Omental fat pad (tissue), 4 donors: Measurements from ENCODE around the gene ASIC1. TPM values are rescaled to one million over a fixed set of nuclear protein-coding genes. Genes with fewer than 3 reads are reported as not detected.

ENCODE experiments used
- ATAC-seq: fragments of 150-250 bp; one replicate; pipeline ENCODE4 v1.9.1; 2016; ENCODE audit warnings: mild to moderate bottlenecking, moderate library complexity; ENCODE audit not compliant: low FRiP score
- DNase-seq: peaks from one replicate; pipeline ENCODE4 v3.0.0-alpha.2; 2019; ENCODE audit warnings: low spot score
- CTCF ChIP-seq, 3 donors: fragments of 450-650 bp; IDR thresholded peaks; one replicate each; pipeline ENCODE4 v1.5.1; 2016 to 2017; ENCODE audit warnings: antibody characterized with exemption in 3 of 3, mild to moderate bottlenecking in 3 of 3, moderate library complexity in 2 of 3
- total RNA-seq, 4 donors: library from RNA; depleted of rRNA; stranded (reverse); fragments of >200 nt; gene quantifications; one replicate each; pipeline ENCODE4 v1.1.0, GENCODE V29; 2016

Gene ASIC1
- total RNA-seq, 4 donors from 2014 or later = 0.69 to 3.8 (median 1.4) TPM

GRCh38 chr12:50105913-50106450 lies 48.6 kb downstream of the ASIC1 start:
- TF ChIP-seq CTCF (IDR thresholded peaks at IDR 0.05) = no peak
- ATAC-seq (no peak), DNase-seq (no peak)

- DNase-seq (no peak), ATAC-seq (no peak)
- no peak for TF ChIP-seq CTCF (IDR thresholded peaks at IDR 0.05)
Measured at GRCh38 chr12:50106907-50107306, 49.5 kb downstream of the ASIC1 start.

- TF ChIP-seq CTCF (IDR thresholded peaks at IDR 0.05) = no peak
- DNase-seq (no peak), ATAC-seq (no peak)
Measured at GRCh38 chr12:50107416-50108268, 50.2 kb downstream of the ASIC1 start.

- no peak for ATAC-seq
- TF ChIP-seq CTCF (IDR thresholded peaks at IDR 0.05) = no peak
- no peak for DNase-seq
Measured at GRCh38 chr12:50109319-50109718, 51.9 kb downstream of the ASIC1 start.

- no peak for ATAC-seq
- DNase-seq = no peak
Measured at GRCh38 chr12:50110127-50110761, 52.8 kb downstream of the ASIC1 start.

GRCh38 chr12:50110762-50111351 lies 53.5 kb downstream of the ASIC1 start:
- DNase-seq (no peak), ATAC-seq (no peak)
- no peak for TF ChIP-seq CTCF (IDR thresholded peaks at IDR 0.05)

More at GRCh38 chr12:50110127-50110761, 52.8 kb downstream of the ASIC1 start:
- no peak for TF ChIP-seq CTCF (IDR thresholded peaks at IDR 0.05)
